ENCODE measurements around the gene PLA2G15.

PLA2G15 gene, protein sequence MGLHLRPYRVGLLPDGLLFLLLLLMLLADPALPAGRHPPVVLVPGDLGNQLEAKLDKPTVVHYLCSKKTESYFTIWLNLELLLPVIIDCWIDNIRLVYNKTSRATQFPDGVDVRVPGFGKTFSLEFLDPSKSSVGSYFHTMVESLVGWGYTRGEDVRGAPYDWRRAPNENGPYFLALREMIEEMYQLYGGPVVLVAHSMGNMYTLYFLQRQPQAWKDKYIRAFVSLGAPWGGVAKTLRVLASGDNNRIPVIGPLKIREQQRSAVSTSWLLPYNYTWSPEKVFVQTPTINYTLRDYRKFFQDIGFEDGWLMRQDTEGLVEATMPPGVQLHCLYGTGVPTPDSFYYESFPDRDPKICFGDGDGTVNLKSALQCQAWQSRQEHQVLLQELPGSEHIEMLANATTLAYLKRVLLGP

DNA sequence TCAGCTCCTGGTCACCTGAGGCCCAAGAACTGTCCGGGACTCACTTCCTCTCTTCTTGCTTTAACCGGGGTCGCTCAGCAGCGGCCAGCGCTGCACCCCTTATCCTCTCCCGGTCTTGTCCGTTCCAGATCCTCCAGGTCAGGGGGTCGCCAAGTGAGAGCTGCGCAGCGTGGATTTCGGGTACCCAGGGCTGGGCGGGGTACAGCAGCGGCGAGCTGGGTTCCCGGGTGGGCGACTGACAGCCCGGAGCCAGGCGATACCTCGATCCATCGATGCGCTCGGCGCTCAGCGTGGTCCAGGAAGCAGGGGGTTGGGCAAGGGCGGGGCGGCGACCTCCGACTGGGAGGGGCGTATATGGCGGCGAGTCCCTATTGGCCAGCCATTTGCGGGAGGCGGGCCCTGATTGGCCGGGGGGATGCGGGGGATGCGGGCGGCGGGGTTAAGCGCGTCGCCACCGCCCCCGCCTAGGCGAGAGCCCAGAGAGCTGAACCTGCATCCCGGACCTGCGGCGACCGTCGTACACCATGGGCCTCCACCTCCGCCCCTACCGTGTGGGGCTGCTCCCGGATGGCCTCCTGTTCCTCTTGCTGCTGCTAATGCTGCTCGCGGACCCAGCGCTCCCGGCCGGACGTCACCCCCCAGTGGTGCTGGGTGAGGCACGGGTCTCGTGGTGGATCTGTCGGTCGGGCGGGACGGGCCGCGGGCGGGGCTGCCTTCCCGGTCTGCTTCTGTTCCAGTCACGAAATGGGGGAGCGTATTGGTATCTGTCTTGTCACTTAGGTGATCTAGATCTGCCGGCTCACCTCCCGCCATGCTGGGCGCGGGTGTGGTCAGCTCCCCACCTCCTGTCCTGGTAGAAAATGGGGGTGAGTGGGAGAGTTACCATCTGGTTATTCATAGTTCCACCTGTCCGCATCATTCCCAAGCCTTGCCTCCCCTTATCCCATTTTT, at the start of gene PLA2G15:
PLA2G15 (plus strand) TSS at position 471 of the 951 bp plus-strand sequence; CDS start at position 525, 54 bp downstream.
- peak; percentile 94 to 97 for ATAC-seq

GRCh38 chr16:68197250-68197649, 47.9 kb upstream of the PLA2G15 start:
- no peak for ATAC-seq

DNA sequence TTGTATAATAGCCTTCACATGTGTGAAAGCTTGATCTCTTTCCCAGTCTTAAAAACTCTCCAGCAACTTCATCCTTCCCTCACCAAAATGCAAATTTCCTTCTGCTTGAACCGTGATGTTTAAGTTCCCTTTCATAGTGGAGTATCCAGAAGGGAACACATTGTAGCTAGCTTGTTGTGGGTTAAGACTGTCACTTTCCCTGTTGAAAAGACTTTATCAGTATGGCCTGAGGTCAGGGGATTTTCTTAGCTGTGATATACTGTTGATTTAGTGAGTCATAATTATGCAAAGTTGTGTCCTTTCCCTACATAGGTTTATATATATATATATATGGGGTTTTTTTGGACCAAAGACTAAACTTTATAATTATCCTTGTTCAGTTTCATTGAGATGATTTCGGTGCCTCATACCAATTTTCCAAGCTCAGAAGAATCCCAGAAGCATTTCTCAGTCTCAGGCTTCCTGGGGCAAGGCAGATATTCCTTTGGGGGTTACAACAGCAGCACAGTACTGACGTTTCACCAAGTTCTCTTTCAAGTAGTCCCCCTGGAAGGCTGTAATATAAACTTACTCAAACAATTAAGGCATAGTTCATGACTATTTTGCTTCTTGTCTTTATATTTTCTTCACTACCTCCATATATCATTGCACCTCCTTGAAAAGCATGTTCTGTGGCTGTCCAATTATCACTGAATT, 44.9 kb upstream of the PLA2G15 start:
- ATAC-seq, result peak; percentile 80 to 89

DNA sequence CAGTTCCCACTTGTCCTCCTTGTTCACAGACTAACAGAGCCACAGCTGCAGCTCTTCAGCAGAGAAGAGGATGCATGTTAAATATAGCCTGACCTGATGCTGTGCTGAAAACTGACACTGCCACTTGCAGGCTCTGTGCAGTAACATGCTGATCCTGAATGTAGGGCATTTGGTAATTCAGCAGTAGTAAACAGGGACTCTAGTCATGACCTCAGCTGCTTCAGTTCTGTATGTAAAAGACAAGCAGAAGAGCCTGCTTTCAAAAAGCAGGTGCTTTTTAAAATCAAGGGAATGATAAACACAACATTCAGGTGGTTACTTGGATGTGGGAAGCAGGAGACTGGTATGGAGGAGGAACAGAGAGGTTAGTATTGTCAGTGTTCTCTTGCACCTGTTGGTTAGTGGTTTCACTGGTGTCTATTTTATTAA, 43.1 kb upstream of the PLA2G15 start:
- no peak for ATAC-seq

DNA sequence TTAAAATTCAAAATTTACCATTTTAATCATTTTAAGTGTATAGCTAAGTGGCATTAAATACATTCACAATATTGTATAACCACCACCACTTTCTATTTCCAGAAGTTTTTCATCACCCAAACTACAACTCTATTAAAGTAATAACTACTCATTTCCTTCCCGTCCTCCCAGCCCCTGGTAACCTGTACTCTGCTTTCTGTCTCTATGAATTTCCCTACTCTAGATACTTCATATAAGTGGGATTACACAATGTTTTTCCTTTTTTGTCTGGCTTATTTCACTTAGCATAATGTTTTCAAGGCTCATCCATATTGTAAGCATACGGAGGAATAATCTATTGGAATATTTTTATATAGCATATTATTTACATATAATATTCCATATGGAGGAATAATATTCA, 38.9 kb upstream of the PLA2G15 start:
- ATAC-seq, result no peak

GRCh38 chr16:68214726-68215125, 30.4 kb upstream of the PLA2G15 start:
- ATAC-seq, result no peak

GRCh38 chr16:68215302-68215701, 29.9 kb upstream of the PLA2G15 start:
- no peak for ATAC-seq

GRCh38 chr16:68216240-68216639, 28.9 kb upstream of the PLA2G15 start:
- ATAC-seq, result no peak

DNA sequence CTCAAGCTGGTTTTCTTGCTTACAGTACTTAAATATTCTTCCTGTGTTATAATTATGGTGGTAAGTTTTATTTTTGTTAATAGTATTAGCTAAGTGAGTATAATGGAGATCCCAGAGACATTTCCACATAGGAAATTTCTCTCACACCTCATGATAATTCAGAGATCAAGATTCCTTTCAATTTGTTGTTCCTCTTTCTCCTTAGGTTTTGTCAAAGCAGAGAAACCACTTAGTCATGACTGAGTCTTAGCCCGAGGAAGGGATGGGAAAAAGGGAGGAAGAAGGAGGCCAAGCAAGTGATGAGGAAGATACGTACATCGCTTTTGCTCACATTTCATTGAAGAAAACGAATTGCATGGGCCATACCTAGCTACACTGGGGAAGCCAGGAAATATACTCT, 27.7 kb upstream of the PLA2G15 start:
- ATAC-seq, result no peak

DNA sequence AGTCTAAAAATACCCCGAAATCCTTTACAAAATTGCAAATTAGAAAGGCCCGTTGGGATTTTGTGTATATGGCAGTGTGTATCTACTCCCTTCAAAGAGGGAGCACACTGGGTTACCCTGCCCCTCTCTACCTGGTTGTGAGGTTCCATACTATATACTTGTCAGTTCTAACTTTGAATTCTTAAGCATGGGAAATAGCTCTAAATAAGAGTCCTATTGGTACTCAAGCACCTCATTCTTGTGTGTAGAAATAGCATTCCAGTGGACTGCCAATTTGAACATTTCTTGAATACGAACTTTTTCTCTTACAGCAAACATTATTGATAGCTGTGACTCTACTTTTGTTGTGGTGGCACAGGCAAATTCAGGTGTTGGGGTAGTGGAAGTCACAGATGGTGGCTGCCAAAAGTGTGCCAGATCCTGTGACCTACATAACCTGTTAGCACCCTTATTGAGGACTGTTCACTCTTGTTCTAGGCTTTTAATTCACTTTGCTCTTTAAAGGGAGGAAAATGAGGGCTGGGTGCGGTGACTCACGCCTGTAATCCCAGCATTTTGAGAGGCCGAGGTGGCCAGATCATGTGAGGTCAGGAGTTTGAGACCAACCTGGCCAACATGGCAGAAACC, 25.3 kb upstream of the PLA2G15 start:
- ATAC-seq, result no peak

- ATAC-seq, result no peak
Measured at GRCh38 chr16:68223072-68223471, 22.1 kb upstream of the PLA2G15 start.

GRCh38 chr16:68226116-68226515, 19.1 kb upstream of the PLA2G15 start:
- ATAC-seq, result no peak

- peak; percentile 39 to 45 for ATAC-seq
Measured at GRCh38 chr16:68227183-68227793, 17.9 kb upstream of the PLA2G15 start.

DNA sequence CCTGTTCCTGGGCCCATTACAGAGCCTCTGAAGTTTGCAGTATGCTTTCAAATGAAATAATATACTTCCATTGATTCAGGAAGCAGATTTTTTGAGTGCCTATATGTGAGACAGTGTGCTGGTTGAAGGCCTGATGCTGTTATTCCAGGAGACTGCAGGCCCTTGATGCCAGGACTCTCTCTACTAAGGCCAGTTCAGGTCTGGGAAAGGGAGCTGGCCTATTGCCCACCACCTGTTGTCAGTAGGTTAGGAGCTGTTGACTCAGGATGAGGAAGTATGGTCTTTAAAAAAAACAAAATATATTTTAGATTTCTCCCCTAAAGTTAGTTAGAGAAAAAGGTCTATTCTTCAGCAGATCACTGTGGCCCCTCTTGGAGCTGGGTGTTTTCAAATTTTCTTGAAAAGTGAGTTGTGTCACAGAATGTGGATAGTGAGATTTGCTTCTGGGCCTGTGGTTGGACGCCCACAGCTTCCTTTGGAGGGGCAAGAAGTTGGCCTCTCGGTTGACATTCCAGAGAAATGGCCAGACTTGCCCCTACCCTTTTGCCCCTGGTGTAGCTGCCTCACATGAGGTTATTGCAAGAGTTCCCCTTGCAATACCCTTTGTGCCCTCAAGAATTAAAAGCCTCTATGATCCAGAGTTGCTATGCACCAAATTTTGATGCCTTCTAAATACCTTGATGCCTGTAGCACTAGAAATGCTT, 17.2 kb upstream of the PLA2G15 start:
- no peak for ATAC-seq

DNA sequence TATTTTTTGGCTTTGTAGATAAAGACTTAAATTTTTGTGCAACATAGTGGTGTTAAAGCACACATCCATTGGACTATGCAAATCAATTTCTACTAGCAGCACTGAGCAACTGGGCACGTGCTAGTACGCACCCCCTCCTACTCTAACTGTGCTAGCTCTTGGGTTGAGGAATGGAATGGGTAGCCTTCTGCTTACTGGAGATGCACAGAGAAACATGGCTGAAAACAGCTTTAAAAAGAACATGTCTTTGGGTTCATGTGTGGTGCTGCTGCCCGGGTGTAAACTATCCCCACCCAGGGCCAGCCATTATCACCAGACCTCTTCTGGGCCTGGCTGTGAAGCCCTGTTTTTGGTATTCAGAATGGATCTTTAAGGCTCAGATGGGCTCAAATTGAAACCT, 16.5 kb upstream of the PLA2G15 start:
- ATAC-seq, result no peak

DNA sequence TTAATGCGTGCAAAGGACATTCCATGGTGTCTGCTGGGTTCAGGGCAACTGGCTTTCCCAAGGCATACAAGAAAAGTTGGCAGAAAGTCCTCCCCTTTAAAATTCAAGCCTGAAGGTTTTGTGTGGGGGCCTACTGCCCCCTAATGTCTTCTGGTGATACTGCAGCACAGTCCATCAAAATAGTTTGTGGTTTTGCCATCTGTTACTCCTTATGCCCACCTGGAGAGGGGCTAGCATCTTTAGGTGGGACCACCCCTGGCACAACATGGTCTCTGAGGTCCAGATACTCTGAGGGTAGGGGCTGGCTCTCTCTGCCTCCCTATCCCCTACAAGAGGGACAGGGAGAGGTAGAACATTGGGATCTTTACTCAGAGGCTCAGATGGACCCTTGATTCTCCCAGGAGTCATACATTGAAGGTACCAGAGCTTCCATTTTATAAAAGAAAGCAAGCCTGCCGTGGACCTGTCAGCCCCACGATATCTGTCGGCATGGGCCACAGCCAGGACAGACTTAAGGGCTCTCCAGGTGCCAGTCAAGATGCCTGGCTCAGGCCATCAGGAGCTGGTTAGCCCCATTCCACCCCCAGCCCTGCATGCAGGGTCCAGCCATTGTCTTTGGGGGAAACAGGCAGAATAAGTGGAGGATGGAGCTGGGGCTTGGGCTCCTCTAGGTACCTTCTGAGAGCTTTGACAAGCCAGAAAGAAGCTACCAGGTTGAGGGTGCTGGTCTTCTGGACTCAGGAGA, 15.6 kb upstream of the PLA2G15 start:
- no peak for ATAC-seq

- ATAC-seq, result no peak
Measured at GRCh38 chr16:68230176-68230571, 15.0 kb upstream of the PLA2G15 start.

- ATAC-seq, result no peak
Measured at GRCh38 chr16:68230956-68231355, 14.2 kb upstream of the PLA2G15 start.

DNA sequence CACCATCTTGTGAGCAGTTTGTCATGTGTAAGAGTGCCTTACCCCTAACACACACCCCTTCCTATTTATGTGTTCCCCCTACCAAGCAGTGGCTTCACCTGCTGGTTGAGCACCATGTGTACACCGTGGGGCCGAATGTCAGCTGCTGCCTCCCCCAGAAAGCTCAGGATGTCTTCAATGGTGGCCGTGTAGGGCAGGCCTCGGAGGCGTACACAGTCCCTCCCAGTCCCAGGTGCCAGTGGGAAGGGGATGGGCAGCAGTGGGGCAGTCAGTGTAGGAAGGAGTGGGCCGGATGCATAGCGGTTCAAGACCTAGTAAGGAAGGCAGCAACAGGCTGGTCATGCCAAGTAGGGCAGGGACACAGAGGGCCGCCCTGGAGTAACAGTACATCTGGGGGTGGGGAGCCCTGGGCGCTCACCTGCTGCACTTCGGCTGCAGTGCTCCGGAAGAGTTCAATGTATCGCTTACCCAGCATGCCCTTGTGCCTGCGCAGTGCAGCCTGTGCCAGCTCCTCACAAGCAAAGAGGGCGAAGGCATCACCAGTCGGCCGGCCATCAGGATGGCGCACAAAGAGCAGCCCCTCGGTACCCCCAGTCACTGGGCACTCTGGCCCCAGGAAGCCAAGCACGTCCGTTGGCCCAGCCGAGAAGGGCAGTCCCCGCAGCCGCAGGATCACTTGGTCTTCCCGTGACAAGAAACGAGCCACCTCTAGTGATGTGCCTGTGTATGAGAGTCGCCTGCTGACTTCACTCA, 13.6 kb upstream of the PLA2G15 start:
- ATAC-seq, result no peak

DNA sequence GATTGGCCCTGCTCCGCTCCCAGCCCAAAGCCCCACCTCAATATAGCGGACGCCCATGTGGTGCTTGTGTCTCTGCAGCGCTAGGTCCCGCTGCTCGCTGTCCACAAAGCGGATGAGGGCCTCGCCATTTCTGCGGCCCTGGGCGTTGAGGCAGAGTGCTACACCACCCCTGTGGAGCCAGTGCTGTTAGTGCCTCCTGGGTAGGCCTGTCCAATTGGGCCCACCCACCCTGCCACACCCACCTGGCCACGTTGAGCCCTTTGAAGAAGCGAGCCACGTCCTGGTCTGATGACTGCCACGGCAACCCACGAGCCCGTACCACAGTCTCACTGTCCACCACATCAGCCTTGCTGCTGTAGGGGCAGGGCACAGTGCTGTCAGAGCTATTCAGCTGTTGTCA, 12.8 kb upstream of the PLA2G15 start:
- ATAC-seq, result no peak
